ENCODE data around the gene MIER3. TPM values are rescaled to one million over a fixed set of nuclear protein-coding genes. Genes with fewer than 3 reads are reported as not detected.

MIER3 gene
- total RNA-seq, 1 experiment from 2014 or later: 44.8 TPM

DNA sequence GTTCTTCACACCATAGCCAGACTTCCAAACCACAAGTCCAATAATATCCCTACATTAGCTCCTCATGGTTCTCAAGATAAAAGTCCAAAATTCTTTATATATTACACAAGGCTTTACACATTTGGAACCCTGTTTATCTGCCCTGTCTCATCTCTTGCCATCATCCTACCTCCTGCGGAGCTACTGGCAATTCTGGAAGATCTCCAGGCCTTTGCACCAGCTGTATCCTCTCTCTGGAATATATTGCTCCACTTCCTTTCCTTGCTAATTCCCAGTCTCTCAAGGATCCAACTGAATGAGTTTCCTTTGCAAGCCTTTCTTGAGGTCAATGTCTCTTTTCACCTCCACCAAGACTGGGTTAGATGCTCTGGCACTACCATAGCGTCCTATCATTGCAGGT lies 41.3 kb upstream of the MIER3 start:
- Histone ChIP-seq H3K4ac (ENCODE audit: low read depth, low read length) (no peak overlapping the region), H3K79me2 (ENCODE audit: insufficient read depth, low read length) (no peaks in the 10 kb centered on the region), H3K9me3 (ENCODE audit: control insufficient read depth, low read depth, low read length) (no peaks in the 10 kb centered on the region), H3K23ac (ENCODE audit: insufficient read length, low read depth, low read length) (no peak overlapping the region), H3K79me1 (ENCODE audit: insufficient read depth, low read depth, low read length, poor library complexity, severe bottlenecking) (no peaks in the 10 kb centered on the region), H4K91ac (ENCODE audit: insufficient read length, low read depth, low read length) (no peak overlapping the region), H2BK5ac (ENCODE audit: insufficient read length, low read length) (no peak overlapping the region), H3K23me2 (ENCODE audit: insufficient read length, low read depth, low read length, poor library complexity, severe bottlenecking) (no peaks in the 10 kb centered on the region), H2BK120ac (ENCODE audit: low read depth, low read length, poor library complexity, severe bottlenecking) (no peak overlapping the region), H4K5ac (ENCODE audit: insufficient read length, low read depth, low read length) (no peak overlapping the region), H2BK12ac (ENCODE audit: insufficient read length, low read depth, low read length) (no peak overlapping the region), H2AK5ac (ENCODE audit: insufficient read length, low read length) (no peak overlapping the region), H3K27ac (ENCODE audit: insufficient read length, low read depth, low read length) (no peak overlapping the region), H2AFZ (ENCODE audit: low read length) (no peak overlapping the region), H3K4me2 (ENCODE audit: insufficient read depth, insufficient read length, low read length) (no peak overlapping the region), H2BK20ac (ENCODE audit: low read depth, low read length, poor library complexity, severe bottlenecking) (no peak overlapping the region), H4K20me1 (ENCODE audit: control insufficient read depth, insufficient read depth, insufficient read length) (no peaks in the 10 kb centered on the region), H3K27me3 (ENCODE audit: insufficient read depth, low read length) (no peaks in the 10 kb centered on the region), H4K8ac (replicated peaks; ENCODE audit: insufficient read length, low read depth, low read length) (no peak overlapping the region), H3K4me1 (ENCODE audit: insufficient read depth, low read length) (no peaks in the 10 kb centered on the region), H3K14ac (ENCODE audit: insufficient read depth, low read length) (no peak overlapping the region), H3K9ac (ENCODE audit: extremely low read depth, insufficient read length, low read length) (no peak overlapping the region), H2BK15ac (ENCODE audit: low read depth, low read length) (no peak overlapping the region), H3T11ph (ENCODE audit: low read length) (no peak overlapping the region), H3K18ac (ENCODE audit: insufficient read length, low read depth, low read length) (no peak overlapping the region), H3K56ac (ENCODE audit: insufficient read length, low read depth, low read length) (no peak overlapping the region)
- no peaks in the 10 kb centered on the region for H3K4me1 Mint-ChIP-seq
- WGBS (ENCODE audit: extremely low coverage, insufficient read length, low lambda C conversion rate): no CpG with 5 or more reads among the region's 2 CpGs
- TF ChIP-seq, protein P1, sequence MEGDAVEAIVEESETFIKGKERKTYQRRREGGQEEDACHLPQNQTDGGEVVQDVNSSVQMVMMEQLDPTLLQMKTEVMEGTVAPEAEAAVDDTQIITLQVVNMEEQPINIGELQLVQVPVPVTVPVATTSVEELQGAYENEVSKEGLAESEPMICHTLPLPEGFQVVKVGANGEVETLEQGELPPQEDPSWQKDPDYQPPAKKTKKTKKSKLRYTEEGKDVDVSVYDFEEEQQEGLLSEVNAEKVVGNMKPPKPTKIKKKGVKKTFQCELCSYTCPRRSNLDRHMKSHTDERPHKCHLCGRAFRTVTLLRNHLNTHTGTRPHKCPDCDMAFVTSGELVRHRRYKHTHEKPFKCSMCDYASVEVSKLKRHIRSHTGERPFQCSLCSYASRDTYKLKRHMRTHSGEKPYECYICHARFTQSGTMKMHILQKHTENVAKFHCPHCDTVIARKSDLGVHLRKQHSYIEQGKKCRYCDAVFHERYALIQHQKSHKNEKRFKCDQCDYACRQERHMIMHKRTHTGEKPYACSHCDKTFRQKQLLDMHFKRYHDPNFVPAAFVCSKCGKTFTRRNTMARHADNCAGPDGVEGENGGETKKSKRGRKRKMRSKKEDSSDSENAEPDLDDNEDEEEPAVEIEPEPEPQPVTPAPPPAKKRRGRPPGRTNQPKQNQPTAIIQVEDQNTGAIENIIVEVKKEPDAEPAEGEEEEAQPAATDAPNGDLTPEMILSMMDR (conservative IDR thresholded peaks at IDR 0.05): no peak
- no peaks in the 10 kb centered on the region; a peak in 1 of 5 replicates for H3K9me3 Mint-ChIP-seq
- no peaks in the 10 kb centered on the region for H3K36me3 Mint-ChIP-seq (ENCODE audit: insufficient read depth in 1 of 3, low read depth in 3 of 3)
- no peaks in the 10 kb centered on the region for H3K27me3 Mint-ChIP-seq (ENCODE audit: low read depth)
- DNase-seq: no peak
- no peak overlapping the region for H3K4me3 Mint-ChIP-seq
- H3K27ac Mint-ChIP-seq: no peak overlapping the region

All from H9 (cell line).